Osteocyte (in vitro differentiated cells): ENCODE measurements around the gene TRIM66. TPM values are rescaled to one million over a fixed set of nuclear protein-coding genes. Genes with fewer than 3 reads are reported as not detected.

Experiments
- DNase-seq: peaks from one replicate; pipeline ENCODE4 v3.0.0; 2021; ENCODE audit warnings: mixed read lengths; ENCODE audit not compliant: unreplicated experiment; ENCODE audit errors: extremely low spot score
- H3K27ac Mint-ChIP-seq: one replicate; pipeline ENCODE4 v1.8.0; 2021; ENCODE audit warnings: mild to moderate bottlenecking, mixed read lengths; ENCODE audit not compliant: unreplicated experiment
- H3K27me3 Mint-ChIP-seq: one replicate; pipeline ENCODE4 v1.8.0; 2021; ENCODE audit warnings: mixed read lengths; ENCODE audit not compliant: unreplicated experiment
- H3K36me3 Mint-ChIP-seq: one replicate; pipeline ENCODE4 v1.8.0; 2021; ENCODE audit warnings: mixed read lengths; ENCODE audit not compliant: unreplicated experiment
- H3K4me1 Mint-ChIP-seq: one replicate; pipeline ENCODE4 v1.8.0; 2021; ENCODE audit warnings: mixed read lengths; ENCODE audit not compliant: unreplicated experiment
- H3K4me3 Mint-ChIP-seq: one replicate; pipeline ENCODE4 v1.8.0; 2021; ENCODE audit warnings: mild to moderate bottlenecking, moderate library complexity, mixed read lengths; ENCODE audit not compliant: unreplicated experiment
- H3K9me3 Mint-ChIP-seq: one replicate; pipeline ENCODE4 v1.8.0; 2021; ENCODE audit warnings: mixed read lengths; ENCODE audit not compliant: unreplicated experiment
- long read RNA-seq: library from polyadenylated mRNA; unstranded; transcript quantifications from one replicate; pipeline ENCODE4 v2.0.0, GENCODE V29; 2021
- total RNA-seq: library from RNA; stranded (reverse); gene quantifications from 2 replicates; pipeline ENCODE4 v1.2.1, GENCODE V29; 2021
- TF ChIP-seq, protein P1 (sequence below): fragments of 200-600 bp; sonication (generic); IDR thresholded peaks from 2 replicates; pipeline ENCODE4 v1.5.0; 2021; ENCODE audit warnings: antibody characterized with exemption, mild to moderate bottlenecking, moderate library complexity

Gene TRIM66, protein sequence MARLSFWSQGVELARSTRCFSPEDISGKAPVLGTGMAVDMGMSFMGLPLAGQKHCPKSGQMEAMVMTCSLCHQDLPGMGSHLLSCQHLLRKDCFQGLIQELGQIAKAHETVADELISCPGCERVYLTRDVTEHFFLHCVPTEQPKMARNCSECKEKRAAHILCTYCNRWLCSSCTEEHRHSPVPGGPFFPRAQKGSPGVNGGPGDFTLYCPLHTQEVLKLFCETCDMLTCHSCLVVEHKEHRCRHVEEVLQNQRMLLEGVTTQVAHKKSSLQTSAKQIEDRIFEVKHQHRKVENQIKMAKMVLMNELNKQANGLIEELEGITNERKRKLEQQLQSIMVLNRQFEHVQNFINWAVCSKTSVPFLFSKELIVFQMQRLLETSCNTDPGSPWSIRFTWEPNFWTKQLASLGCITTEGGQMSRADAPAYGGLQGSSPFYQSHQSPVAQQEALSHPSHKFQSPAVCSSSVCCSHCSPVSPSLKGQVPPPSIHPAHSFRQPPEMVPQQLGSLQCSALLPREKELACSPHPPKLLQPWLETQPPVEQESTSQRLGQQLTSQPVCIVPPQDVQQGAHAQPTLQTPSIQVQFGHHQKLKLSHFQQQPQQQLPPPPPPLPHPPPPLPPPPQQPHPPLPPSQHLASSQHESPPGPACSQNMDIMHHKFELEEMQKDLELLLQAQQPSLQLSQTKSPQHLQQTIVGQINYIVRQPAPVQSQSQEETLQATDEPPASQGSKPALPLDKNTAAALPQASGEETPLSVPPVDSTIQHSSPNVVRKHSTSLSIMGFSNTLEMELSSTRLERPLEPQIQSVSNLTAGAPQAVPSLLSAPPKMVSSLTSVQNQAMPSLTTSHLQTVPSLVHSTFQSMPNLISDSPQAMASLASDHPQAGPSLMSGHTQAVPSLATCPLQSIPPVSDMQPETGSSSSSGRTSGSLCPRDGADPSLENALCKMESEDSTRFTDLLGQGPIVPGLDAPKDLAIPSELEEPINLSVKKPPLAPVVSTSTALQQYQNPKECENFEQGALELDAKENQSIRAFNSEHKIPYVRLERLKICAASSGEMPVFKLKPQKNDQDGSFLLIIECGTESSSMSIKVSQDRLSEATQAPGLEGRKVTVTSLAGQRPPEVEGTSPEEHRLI (N-terminal part only)
- 10.0 and 10.2 TPM in 2 replicates for total RNA-seq
- long read RNA-seq, partial matches to known transcripts, result 3 of 9 reads
- long read RNA-seq, other reads (novel, unspliced or antisense), result 4 of 9 reads

DNA sequence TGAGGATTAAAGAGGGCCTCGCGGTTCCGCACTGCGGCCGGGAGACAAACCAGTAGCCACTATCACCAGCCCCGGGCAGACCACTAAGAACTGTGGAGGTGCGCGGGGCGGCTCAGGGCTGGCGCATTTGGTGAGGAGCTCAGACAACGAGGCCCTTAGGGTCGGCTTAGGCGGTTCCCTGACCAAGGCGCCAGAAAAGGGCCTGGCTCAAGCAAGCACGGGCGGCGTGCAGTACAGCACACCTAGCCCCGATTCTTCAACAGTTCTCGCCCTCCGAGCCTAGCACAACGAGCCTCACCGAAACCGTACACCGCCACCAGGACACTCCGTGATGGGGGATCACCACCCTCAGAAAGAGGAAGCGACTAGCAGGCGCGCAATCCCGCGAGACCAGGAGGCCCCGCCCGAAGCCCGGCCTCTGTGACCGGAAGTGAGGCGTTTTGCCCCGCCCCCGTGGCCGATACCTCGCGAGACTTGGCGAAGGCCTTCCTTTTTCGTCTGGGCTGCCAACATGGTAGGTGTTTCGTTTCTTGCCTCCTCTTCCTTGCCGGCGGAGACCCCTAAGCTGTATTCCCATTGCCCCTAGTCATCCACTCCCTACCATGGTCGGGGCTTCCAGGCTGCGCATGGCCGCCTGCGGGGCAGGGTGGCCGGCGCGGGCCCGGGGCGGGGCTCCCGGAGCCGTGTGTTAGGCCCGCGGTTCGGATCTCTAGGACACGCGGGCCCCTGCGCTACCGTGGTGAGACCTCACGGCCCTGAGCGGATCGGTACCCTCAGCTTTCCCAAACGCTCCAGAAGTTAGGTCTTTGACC is at the start of gene TRIM66, which contains the start of gene RPL27A:
TRIM66 (minus strand) TSS at position 363 of the 812 bp plus-strand sequence. CDS start 10,391 bp downstream, outside the sequence.
RPL27A (plus strand) TSS at position 490 of the 812 bp plus-strand sequence; CDS start at position 512, 22 bp downstream.
- Mint-ChIP-seq H3K9me3 (no peaks in the 10 kb centered on the region), H3K4me1 (peaks cover 45% of the 10 kb centered on the region), H3K27ac (peak within 1 kb of the TSS; percentile 97), H3K36me3 (peaks cover 33% of the 10 kb centered on the region), H3K4me3 (peak within 1 kb of the TSS; percentile 88), H3K27me3 (no peaks in the 10 kb centered on the region)
- TF ChIP-seq, protein P1, sequence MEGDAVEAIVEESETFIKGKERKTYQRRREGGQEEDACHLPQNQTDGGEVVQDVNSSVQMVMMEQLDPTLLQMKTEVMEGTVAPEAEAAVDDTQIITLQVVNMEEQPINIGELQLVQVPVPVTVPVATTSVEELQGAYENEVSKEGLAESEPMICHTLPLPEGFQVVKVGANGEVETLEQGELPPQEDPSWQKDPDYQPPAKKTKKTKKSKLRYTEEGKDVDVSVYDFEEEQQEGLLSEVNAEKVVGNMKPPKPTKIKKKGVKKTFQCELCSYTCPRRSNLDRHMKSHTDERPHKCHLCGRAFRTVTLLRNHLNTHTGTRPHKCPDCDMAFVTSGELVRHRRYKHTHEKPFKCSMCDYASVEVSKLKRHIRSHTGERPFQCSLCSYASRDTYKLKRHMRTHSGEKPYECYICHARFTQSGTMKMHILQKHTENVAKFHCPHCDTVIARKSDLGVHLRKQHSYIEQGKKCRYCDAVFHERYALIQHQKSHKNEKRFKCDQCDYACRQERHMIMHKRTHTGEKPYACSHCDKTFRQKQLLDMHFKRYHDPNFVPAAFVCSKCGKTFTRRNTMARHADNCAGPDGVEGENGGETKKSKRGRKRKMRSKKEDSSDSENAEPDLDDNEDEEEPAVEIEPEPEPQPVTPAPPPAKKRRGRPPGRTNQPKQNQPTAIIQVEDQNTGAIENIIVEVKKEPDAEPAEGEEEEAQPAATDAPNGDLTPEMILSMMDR, result no peak
- peak; percentile 99 for DNase-seq

DNA sequence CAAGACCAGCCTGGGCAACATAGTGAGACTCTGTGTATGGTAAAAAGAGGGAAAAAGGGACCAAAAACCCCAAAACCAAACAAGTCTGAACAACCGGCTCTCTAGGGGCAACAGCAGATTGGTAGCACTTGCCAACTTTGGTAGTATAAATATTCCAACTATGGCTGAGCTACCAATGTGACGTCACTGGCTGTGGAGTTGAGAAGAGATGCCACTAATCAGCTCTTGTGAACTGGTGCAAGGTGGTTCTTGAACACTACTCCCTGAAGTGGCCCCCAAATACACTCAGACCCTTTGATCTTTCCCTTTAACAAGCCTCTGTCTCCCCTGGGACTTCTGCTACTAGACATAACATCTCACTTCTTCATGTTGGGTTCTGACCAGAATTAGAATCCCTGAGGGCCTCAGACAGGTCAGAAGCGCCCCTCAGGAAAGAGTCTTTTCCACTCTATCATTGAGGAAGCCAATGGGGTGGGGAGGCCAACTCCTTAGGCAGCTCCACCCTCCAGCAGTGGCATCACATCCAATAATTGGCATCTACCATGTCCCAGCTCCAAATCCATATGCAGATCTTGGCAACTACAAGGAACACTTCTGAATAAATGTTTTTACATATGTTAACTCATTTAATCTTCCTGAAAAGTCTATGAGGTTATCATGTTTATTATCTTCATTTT is 49.3 kb upstream of the TRIM66 start:
- no peaks in the 10 kb centered on the region for H3K27me3 Mint-ChIP-seq
- no peak overlapping the region for H3K4me3 Mint-ChIP-seq
- H3K36me3 Mint-ChIP-seq, result peaks cover 26% of the 10 kb centered on the region
- peak overlapping the region; percentile 90 for H3K27ac Mint-ChIP-seq
- no peak for DNase-seq
- TF ChIP-seq, protein P1, result no peak
- no peaks in the 10 kb centered on the region for H3K9me3 Mint-ChIP-seq
- H3K4me1 Mint-ChIP-seq, result peaks cover 55% of the 10 kb centered on the region

DNA sequence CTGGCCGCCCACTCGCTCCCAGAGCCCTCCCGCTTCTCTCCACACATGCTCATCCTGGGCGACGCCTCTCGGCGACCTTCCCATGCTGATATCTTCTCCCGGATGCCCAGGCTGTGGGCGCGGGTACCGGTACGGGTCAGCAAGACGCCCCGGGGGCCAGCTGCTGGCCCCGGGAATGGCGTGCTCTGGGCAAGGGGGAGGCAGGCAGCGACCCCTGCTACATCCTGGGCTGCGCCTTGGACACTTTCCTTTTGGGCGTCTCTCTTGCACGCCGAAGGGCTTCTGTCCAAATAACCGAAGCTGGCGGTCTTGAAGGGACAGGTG is 48.2 kb upstream of the TRIM66 start:
- TF ChIP-seq, protein P1, result no peak
- DNase-seq, result no peak
- Mint-ChIP-seq H3K9me3 (no peaks in the 10 kb centered on the region), H3K4me3 (no peak overlapping the region), H3K36me3 (peaks cover 36% of the 10 kb centered on the region), H3K27ac (no peak overlapping the region), H3K4me1 (peaks cover 60% of the 10 kb centered on the region), H3K27me3 (no peaks in the 10 kb centered on the region)

DNA sequence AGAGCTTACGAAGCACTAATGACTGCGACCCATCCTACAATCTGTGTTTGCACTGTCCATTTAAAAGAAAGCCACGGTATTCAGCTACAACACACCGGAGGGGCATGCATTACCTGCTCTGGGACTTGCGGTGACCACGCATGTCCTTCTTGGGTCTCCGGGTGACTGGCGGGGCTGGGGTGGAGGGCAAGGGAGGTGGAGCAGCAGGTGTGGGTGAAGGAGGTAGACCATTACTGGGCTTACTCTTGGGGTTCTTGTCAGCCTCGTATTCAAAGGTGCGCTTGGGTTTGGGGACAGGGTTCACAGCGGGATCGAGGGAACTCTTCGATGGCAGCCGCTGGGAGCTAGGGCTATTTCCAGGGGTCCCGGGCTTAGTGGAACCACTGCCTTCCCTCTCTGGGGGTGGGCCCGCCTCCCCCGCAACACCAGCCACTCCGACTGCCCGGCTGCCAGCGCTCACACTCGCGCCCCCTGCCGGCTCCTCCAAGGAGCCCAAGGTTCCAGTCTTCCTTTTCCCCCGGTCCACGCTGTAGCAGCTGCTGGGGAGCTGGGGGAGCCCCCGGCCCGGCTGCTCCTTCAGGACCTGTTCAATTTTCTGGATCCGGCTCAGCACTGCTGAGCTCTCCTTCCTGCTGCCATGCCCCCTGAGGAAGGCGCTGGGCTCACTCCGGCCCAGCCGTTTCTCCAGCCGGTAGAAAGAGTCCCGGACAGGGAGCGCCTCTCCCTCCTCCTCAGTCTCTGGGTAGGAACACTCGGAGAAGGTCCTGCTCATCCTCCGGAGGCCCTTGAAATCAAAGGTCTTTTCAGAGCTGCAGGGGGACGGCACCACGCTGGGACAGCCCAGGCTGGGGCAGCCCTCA is 47.6 kb upstream of the TRIM66 start:
- H3K27me3 Mint-ChIP-seq, result no peaks in the 10 kb centered on the region
- DNase-seq, result no peak
- TF ChIP-seq, protein P1, result no peak
- H3K27ac Mint-ChIP-seq, result no peak overlapping the region
- H3K4me3 Mint-ChIP-seq, result no peak overlapping the region
- H3K36me3 Mint-ChIP-seq, result peaks cover 39% of the 10 kb centered on the region
- peaks cover 60% of the 10 kb centered on the region for H3K4me1 Mint-ChIP-seq
- H3K9me3 Mint-ChIP-seq, result no peaks in the 10 kb centered on the region
